Left ventricle myocardium inferior (tissue), 1 donor: ENCODE results near the gene RBKS. TPM values are rescaled to one million over a fixed set of nuclear protein-coding genes. Genes with fewer than 3 reads are reported as not detected.
A peak's percentile ranks its signal among the peaks of the same experiment; 100 is the strongest.

Source experiments
- DNase-seq: peaks from one replicate; pipeline ENCODE4 v3.0.0-alpha.2; 2020
- H3K27ac ChIP-seq: fragments of 200-600 bp; replicated peaks from 2 replicates; pipeline ENCODE4 v1.8.0; 2021
- H3K27me3 ChIP-seq: fragments of 200-600 bp; 2 replicates; pipeline ENCODE4 v1.8.0; 2021; ENCODE audit warnings: low read depth
- H3K36me3 ChIP-seq: fragments of 200-600 bp; 2 replicates; pipeline ENCODE4 v1.8.0; 2021
- H3K4me1 ChIP-seq: fragments of 200-600 bp; 2 replicates; pipeline ENCODE4 v1.8.0; 2021
- H3K4me3 ChIP-seq: fragments of 200-600 bp; 2 replicates; pipeline ENCODE4 v1.8.0; 2021; ENCODE audit warnings: mild to moderate bottlenecking, moderate library complexity
- H3K9me3 ChIP-seq: fragments of 200-600 bp; replicated peaks from 2 replicates; pipeline ENCODE4 v1.8.0; 2021
- intact Hi-C: fragments of 100-400 bp; cut with micrococcal nuclease; formaldehyde crosslinking; loops from one replicate; pipeline ENCODE4 v1.11.0; 2022
- total RNA-seq: library from RNA; stranded (reverse); fragmentation: NEBNext Ultra II Directional; extraction: Animal tissue kit (Norgen Biotek cat#: 25700); gene quantifications from one replicate; pipeline ENCODE4 v1.2.1, GENCODE V29; 2021
- TF ChIP-seq, protein P1 (sequence below): fragments of 200-600 bp; IDR thresholded peaks from 2 replicates; pipeline ENCODE4 v1.8.0; 2021; ENCODE audit warnings: antibody characterized with exemption, mild to moderate bottlenecking, borderline replicate concordance
- donor health status: DM: no; HTN: yes; CAD: no; lungs with severe emphysema.

The RBKS gene
- total RNA-seq, 1 donor from 2014 or later, result 2.7 TPM

DNA sequence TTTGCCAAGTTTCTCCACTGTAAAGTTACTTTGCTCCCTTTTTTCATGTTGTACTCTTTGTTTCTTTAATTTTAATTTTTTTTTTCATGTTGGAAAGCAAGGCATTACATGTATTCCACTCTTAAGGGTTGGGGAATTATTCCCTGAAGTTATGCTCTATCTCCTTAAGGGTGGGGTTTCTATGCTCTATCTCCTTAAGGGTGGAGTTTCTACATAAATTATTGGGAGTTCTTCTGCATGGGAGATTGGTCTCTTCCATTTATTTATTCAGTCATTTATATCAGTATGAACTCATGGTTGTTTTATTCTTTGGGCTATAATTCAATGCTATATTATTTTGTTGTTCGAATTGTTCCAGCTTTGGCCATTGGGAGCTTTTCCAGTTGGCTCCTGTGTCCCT is 107.5 kb downstream of the RBKS start:
- no peak overlapping the region for H3K4me3 ChIP-seq
- no peaks in the 10 kb centered on the region for H3K36me3 ChIP-seq
- no peaks in the 10 kb centered on the region for H3K27me3 ChIP-seq
- no peaks in the 10 kb centered on the region for H3K9me3 ChIP-seq
- intact Hi-C loops, result no loop called here
- H3K4me1 ChIP-seq, result peaks cover 48% of the 10 kb centered on the region
- no peak overlapping the region for H3K27ac ChIP-seq
- TF ChIP-seq, protein P1, sequence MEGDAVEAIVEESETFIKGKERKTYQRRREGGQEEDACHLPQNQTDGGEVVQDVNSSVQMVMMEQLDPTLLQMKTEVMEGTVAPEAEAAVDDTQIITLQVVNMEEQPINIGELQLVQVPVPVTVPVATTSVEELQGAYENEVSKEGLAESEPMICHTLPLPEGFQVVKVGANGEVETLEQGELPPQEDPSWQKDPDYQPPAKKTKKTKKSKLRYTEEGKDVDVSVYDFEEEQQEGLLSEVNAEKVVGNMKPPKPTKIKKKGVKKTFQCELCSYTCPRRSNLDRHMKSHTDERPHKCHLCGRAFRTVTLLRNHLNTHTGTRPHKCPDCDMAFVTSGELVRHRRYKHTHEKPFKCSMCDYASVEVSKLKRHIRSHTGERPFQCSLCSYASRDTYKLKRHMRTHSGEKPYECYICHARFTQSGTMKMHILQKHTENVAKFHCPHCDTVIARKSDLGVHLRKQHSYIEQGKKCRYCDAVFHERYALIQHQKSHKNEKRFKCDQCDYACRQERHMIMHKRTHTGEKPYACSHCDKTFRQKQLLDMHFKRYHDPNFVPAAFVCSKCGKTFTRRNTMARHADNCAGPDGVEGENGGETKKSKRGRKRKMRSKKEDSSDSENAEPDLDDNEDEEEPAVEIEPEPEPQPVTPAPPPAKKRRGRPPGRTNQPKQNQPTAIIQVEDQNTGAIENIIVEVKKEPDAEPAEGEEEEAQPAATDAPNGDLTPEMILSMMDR, result no peak
- DNase-seq, result no peak

DNA sequence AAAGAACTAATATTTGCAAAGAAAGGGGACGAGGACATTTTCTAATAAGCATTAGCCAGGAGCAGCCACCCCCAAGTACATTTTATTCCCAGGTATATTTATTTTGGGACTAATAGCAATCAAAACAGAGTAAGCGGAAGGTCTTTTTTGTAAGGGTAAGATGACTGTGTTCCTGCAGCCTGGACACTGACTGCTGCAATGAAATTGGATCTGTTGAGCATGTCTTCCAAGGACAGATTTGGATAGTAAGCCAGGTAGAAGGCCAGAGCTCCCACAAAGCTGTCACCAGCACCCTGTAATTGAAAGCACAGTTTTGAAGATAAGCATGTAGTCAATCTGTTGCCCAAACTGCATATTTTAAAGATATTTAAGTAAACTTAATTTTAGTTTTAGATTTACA is 108.7 kb downstream of the RBKS start:
- Histone ChIP-seq H3K4me3 (no peak overlapping the region), H3K9me3 (no peaks in the 10 kb centered on the region), H3K4me1 (peaks cover 60% of the 10 kb centered on the region), H3K36me3 (peaks cover 1% of the 10 kb centered on the region), H3K27me3 (no peaks in the 10 kb centered on the region), H3K27ac (peak overlapping the region; percentile 98)
- DNase-seq, result no peak
- TF ChIP-seq, protein P1, result no peak
- intact Hi-C loops, result no loop called here

DNA sequence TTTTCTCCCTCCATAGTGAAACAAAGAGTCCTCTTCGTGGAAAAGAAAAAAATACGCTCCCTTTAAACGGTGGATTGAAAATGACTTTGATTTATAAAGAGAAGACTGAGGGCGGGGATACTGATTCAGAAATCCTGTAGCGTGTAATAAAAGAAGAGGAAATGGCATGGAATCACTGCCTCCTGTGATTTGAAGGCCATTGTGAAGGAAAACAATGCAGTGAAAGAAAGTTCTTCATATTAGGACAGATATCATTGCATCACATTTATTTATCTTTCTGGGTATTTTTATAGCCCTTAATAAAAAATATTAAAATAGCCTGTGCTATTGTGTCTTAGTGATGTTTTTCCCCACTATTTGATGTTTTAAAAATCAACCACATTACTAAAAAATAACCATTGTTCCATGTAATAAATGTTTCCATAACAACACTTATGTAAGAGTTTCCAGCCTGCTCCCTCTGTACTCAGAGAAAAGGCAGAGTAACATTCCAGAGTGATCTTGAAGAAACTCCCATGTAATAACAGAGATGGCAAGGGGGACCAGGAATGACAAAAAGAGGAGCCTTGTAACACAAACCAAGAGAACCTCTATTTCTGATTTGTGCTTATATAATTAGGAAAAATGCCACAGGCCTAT is 110.7 kb downstream of the RBKS start:
- Histone ChIP-seq H3K27me3 (no peaks in the 10 kb centered on the region), H3K36me3 (peaks cover 17% of the 10 kb centered on the region), H3K4me3 (no peak overlapping the region), H3K9me3 (no peaks in the 10 kb centered on the region), H3K27ac (peak overlapping the region; percentile 98), H3K4me1 (peaks cover 79% of the 10 kb centered on the region)
- TF ChIP-seq, protein P1, result no peak
- intact Hi-C loops, result no loop called here
- DNase-seq, result no peak

DNA sequence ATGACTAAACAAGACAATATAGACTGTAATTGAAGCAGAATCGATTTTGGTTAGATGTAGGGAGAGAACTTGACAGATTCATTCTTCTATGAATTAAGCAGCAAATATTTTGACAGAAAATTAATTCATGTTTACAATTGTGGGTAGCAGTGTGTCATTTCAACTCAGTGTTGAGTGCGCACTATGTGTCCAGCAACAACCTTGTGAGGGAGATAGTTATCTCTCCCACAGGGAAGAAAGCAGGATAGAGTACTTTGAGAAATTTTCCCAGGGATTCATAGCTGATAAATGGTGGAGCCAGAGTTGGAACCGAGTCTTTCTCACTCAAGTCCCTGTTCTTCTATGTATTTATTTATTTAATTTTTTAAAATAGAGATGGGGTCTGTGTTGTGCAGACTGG is 113.5 kb downstream of the RBKS start:
- no peak overlapping the region for H3K4me3 ChIP-seq
- H3K36me3 ChIP-seq, result peaks cover 22% of the 10 kb centered on the region
- H3K27ac ChIP-seq, result peak overlapping the region; percentile 98
- TF ChIP-seq, protein P1, result no peak
- no peak for DNase-seq
- H3K4me1 ChIP-seq, result peaks cover 100% of the 10 kb centered on the region
- H3K27me3 ChIP-seq, result no peaks in the 10 kb centered on the region
- intact Hi-C loops, result no loop called here
- H3K9me3 ChIP-seq, result no peaks in the 10 kb centered on the region

DNA sequence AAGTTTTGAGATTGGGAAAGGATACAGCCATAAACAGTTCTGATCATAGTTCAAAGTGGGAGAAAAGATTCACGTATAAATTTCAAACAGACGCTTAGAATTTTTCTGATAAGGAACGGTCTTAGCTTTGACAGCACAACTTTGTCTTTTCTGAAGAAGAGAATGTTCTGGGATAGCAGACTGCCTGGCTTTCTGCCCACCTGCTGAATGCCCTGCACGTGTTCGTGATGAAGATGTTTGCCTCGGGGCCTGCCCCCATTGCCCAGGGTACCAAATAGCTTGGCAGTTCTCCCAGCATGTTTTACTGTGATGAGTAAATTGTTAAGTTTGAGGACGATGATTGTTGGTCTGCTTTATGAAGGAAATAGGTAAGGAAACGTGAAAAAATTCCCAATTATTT is 114.1 kb downstream of the RBKS start:
- peak; percentile 58 for DNase-seq
- Histone ChIP-seq H3K4me1 (peaks cover 99% of the 10 kb centered on the region), H3K4me3 (no peak overlapping the region), H3K36me3 (peaks cover 22% of the 10 kb centered on the region), H3K27ac (peak overlapping the region; percentile 98), H3K9me3 (no peaks in the 10 kb centered on the region), H3K27me3 (no peaks in the 10 kb centered on the region)
- intact Hi-C loops, result no loop called here
- TF ChIP-seq, protein P1, result no peak
